SK-N-MC (cell line): Measurements from ENCODE around the gene PI4K2A.
"Not testable (repeated sequence)": the region's sequence is repeated elsewhere in the genome, so short reads cannot be mapped to it uniquely, and the experiment has no call there.

Experiments
- DNase-seq: peaks from one replicate; pipeline ENCODE4 v3.0.0-alpha.2; 2011; ENCODE audit warnings: low read depth, low spot score
- H3K27ac ChIP-seq: fragments of 200-600 bp; sonication (generic); 2 replicates; pipeline ENCODE4 v1.5.1; 2016; ENCODE audit warnings: mixed run types
- H3K36me3 ChIP-seq: fragments of 200-600 bp; sonication (generic); 2 replicates; pipeline ENCODE4 v1.6.1; 2017; ENCODE audit warnings: antibody characterized with exemption, low read length, mixed read lengths; ENCODE audit not compliant: insufficient read depth
- H3K4me3 ChIP-seq: fragments of 200-600 bp; sonication (generic); 2 replicates; pipeline ENCODE4 v1.5.1; 2016
- H3K9ac ChIP-seq: fragments of 200-600 bp; sonication (generic); 2 replicates; pipeline ENCODE4 v1.8.0; 2017; ENCODE audit warnings: mixed run types, mixed read lengths; ENCODE audit not compliant: insufficient read length
- H3K9me3 ChIP-seq: fragments of 200-600 bp; sonication (generic); 2 replicates; pipeline ENCODE4 v1.6.1; 2017; ENCODE audit warnings: low read depth, mild to moderate bottlenecking, antibody characterized with exemption, low read length, moderate library complexity, mixed read lengths
- EZH2 ChIP-seq: fragments of 200-600 bp; sonication (generic); IDR thresholded peaks from one replicate; pipeline ENCODE4 v1.6.1; 2017; ENCODE audit warnings: antibody characterized with exemption
- FOXP2 ChIP-seq: optimal IDR thresholded peaks from 2 replicates; pipeline ENCODE3; 2011; ENCODE audit warnings: mild to moderate bottlenecking, moderate library complexity; ENCODE audit not compliant: insufficient read depth; ENCODE audit errors: extremely low read length, control extremely low read depth
- POLR2AphosphoS5 ChIP-seq: IDR thresholded peaks from 2 replicates; pipeline ENCODE4 v1.6.1; 2012; ENCODE audit warnings: mild to moderate bottlenecking, low read depth, low read length, borderline replicate concordance

PI4K2A gene

DNA sequence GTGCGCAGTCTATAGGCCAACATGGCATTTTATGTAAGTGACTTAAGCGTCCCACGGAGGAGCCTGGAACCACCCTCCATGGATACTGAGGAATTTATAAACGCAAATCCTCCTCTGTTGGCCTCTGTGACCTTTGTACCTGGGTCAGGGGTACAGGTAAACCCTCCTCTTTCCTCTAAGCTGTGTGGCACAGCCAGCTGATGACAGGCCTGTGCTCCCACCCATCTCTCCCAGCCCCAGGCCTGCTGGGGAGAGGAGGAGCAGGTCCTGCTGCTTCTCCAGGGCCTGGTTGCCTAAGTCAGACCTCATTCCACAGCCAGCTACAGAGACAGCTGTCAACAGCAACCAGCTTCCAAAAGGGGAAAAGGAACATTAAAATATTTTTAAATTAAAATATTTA, 41.6 kb downstream of the PI4K2A start:
- Histone ChIP-seq H3K36me3 (no peaks in the 10 kb centered on the region), H3K9me3 (no peaks in the 10 kb centered on the region), H3K4me3 (no peak overlapping the region), H3K9ac (no peak overlapping the region), H3K27ac (no peak overlapping the region)
- no peak for DNase-seq
- TF ChIP-seq EZH2 (no peak), FOXP2 (no peak), POLR2AphosphoS5 (no peak)

DNA sequence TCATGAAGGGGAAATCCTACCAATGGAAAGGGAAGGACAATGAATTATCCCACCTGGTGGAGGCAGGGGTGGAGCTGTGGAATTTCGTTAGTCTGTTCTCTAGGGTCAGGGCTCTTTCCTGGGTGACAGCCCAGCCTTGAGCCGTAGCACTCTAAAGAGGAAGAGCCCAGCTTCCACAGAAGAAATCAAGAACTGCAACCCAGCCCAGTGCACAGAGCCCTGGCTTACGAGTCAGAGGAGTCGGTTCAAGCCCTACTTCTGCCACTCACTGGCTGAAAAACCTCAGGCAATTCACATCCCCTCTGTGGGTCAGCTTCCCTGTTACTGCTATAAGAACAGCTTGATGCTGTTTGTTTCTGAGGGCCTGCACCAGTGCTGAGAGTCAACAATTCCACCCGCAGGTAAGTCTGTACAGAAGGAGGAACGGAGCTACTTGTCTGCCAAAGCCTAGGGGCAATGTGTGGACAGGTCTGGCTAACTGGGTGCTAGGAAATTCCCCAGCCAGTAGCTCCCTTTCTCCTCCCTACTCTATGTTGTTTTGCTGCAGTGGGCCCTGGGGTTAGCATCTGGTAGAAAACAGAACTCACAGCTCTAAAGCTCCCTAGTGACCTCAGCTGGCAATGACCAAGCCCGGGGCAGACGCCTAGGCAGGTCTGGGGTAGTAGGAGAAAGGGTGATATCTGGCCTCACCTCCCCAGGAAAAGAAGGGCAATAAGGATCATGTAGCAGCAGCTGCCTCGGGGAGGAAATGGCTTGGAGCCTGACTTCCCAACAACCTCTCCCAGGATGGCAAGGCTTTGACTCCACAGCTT, 43.3 kb downstream of the PI4K2A start:
- H3K9me3 ChIP-seq = no peaks in the 10 kb centered on the region
- no peak overlapping the region for H3K9ac ChIP-seq
- H3K27ac ChIP-seq = no peak overlapping the region
- no peak overlapping the region for H3K4me3 ChIP-seq
- H3K36me3 ChIP-seq = no peaks in the 10 kb centered on the region
- TF ChIP-seq POLR2AphosphoS5 = no peak
- TF ChIP-seq EZH2 = no peak
- TF ChIP-seq FOXP2 = no peak
- DNase-seq = no peak

DNA sequence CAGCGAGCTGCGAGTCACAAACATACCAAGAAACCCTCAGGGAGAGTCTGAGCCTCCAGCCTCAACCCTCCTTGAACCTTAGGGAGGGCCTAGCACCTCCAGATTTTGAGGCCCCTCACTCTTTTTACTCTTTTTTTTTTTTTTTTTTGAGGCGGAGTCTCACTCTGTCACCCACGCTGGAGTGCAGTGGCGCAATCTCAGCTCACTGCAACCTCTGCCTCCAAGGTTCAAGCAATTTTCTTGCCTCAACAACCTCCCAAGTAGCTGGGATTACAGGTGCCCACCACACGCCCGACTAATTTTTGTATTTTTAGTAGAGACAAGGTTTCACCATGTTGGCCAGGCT, 43.9 kb downstream of the PI4K2A start:
- not testable (repeated sequence) for H3K27ac ChIP-seq, H3K9ac ChIP-seq, DNase-seq, H3K9me3 ChIP-seq, H3K36me3 ChIP-seq, H3K4me3 ChIP-seq

DNA sequence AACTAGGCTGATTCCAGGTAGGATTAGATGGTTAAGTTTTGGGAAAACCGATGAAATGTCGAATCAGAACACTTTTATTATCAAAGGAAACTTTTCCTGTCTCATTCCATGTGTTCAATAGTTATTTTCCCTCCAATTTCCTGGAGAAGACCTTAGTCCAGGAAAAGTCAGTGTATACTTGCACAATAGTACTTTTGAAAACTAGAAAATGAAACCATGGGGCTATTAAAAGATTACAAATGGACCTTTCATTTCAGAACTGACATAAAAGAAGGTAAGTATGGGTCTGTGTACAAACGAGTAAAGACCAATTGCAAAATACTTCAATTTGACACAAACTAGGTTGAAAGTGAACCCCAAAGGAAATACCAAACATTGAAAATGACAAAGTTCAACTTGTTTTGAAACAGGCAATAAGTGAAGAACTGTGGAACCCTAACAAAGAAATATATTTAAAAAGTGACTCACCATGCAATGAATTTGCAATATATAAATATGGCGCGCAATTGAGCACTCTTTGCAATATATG, 44.5 kb downstream of the PI4K2A start:
- no peak overlapping the region for H3K27ac ChIP-seq

DNA sequence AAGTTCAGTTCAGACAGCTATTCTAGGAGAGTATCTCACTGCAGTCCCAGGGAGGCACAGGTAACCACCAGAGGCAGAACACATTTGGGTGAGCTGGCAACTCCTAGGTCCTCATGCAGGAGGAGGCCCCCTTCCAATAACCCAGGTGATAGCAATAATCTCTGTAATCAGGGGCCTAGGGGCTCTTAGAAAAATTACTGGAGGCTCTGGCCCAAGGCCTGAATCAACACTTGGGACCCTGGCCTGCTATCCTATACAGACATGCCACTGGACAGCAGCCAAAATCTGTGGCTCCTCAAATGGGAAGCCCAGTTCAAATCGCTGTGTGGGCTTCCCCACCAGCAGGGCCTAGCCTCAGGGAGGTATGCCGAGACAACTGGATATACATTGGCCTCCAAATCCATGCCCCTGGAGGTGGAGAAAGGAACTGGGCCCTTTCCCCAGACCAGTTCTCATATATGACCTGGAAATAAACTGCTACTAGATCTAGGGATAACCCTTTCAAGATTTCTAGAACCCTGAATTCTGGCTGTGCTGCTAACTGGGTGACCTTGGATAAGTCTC, 45.0 kb downstream of the PI4K2A start:
- no peak for DNase-seq
- Histone ChIP-seq H3K27ac (no peak overlapping the region), H3K4me3 (no peak overlapping the region), H3K9me3 (no peaks in the 10 kb centered on the region), H3K9ac (no peak overlapping the region), H3K36me3 (no peaks in the 10 kb centered on the region)
- TF ChIP-seq POLR2AphosphoS5 (no peak), FOXP2 (no peak), EZH2 (no peak)

More for the DNA sequence above, 44.5 kb downstream of the PI4K2A start:
- DNase-seq = no peak
- Histone ChIP-seq H3K9ac (no peak overlapping the region), H3K4me3 (no peak overlapping the region), H3K9me3 (no peaks in the 10 kb centered on the region), H3K36me3 (no peaks in the 10 kb centered on the region)
- no peak for TF ChIP-seq FOXP2
- TF ChIP-seq POLR2AphosphoS5 = no peak

DNA sequence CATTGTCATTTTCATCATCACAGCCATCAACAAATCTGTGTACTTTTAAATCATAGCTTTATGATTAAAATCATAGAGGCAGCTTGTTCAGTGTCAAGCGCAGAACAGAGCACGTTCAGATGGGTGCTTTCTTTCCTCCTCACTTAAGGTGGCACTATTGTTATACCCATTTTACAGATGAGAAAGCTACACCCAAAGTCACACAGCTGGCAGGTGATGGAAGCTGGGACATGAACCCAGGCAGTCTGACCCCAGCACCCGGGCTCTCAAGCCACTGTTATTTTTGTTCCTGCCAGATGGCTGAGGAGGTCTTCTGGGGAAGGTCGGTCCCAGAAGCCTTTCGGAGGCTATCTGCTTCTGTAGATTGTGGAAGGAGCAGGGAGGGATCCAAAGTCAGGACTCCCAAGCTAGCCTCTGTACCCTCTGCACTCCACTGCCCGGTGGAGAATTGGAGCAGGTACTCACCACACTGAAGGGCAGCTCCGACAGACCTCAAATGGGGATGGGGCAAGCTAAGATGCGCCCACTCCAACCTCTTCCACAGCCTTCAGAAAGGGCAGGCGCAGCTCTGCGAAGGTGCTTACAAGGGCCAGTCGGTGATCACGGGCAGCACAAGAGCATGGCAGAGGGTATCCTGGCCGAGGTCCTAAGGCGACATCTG, 46.0 kb downstream of the PI4K2A start:
- Histone ChIP-seq H3K9ac (peak overlapping the region; percentile 55), H3K4me3 (peak overlapping the region; percentile 80), H3K9me3 (no peaks in the 10 kb centered on the region), H3K36me3 (no peaks in the 10 kb centered on the region), H3K27ac (no peak overlapping the region)
- DNase-seq = no peak
- TF ChIP-seq EZH2 (no peak), POLR2AphosphoS5 (no peak), FOXP2 (no peak)

DNA sequence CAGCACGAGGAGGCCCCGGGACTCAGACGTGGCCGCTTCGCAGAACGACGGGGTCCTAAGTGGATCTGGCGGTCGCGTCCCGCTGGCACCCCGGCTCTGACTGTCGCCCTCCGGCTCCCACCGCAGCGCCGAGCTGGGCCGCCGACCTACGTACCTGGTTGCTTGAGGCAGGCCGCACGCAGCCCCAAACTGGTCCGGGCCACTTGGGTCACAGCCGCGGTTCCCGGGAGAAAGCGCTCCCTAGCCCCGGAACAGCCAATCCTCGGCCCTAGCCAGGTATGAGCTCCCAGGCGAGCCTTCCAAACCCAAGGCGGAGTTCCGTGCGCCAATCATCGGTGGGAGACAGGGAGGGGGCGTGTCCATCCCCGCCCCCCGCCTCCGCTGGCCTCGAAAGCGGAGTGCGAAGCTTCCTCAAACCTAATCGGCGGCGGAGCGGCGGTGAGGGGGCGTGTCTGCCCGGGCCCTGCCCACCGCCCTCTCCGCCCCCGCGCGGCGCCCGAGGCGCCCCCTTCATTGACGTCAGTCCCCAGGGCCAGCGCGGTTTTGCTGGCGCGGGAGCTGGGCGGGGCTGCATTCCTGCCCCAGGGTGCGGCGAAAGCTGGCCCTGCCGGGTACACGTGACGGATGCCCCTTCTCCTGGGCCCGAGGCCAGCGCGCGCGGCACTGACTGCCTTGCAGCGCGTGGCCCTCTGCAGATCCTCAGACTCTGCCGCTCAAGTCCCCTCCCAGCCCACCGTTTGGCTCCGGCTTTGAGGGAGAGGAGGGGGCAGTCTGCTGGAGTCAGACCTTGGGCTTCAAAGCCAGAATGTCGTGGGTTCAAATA, 46.7 kb downstream of the PI4K2A start, which contains the start of gene AVPI1:
Gene AVPI1, minus strand, starts transcription at position 280 of the 823 bp plus-strand sequence. CDS start 7,336 bp downstream, outside the sequence.
- Histone ChIP-seq H3K27ac (peak within 1 kb of the TSS; percentile 57), H3K9ac (peak within 1 kb of the TSS; percentile 62), H3K4me3 (peak within 1 kb of the TSS; percentile 80), H3K36me3 (no peaks in the 10 kb centered on the region), H3K9me3 (no peaks in the 10 kb centered on the region)
- TF ChIP-seq POLR2AphosphoS5 (peak; percentile 60; the same call in 1 of the 2 replicates), EZH2 (no peak), FOXP2 (no peak)
- DNase-seq = no peak
